Right lobe of liver (tissue), 4 donors: ENCODE measurements around the gene HNRNPA1L2.
"Not testable (repeated sequence)": the region's sequence is repeated elsewhere in the genome, so short reads cannot be mapped to it uniquely, and the experiment has no call there.

Experiments
- POLR2A ChIP-seq: fragments of 450-650 bp; IDR thresholded peaks from one replicate; pipeline ENCODE4 v1.6.1; 2017; ENCODE audit warnings: antibody characterized with exemption, mild to moderate bottlenecking
- TF ChIP-seq, protein P1 (sequence below), 4 donors: fragments of 200-600 bp in 3 of 4; fragments of 450-650 bp in 1 of 4; IDR thresholded peaks; one replicate each; pipeline versions ENCODE4 v1.5.1 to v1.8.0; 2016 to 2022; ENCODE audit warnings: antibody characterized with exemption in 4 of 4, mild to moderate bottlenecking in 2 of 4
- donor health status: DM: no; HTN: no; CAD: no.
- donor health status: DM: no; HTN: no; CAD: no.
- donor health status: DM: no; HTN: yes; CAD: no.

DNA sequence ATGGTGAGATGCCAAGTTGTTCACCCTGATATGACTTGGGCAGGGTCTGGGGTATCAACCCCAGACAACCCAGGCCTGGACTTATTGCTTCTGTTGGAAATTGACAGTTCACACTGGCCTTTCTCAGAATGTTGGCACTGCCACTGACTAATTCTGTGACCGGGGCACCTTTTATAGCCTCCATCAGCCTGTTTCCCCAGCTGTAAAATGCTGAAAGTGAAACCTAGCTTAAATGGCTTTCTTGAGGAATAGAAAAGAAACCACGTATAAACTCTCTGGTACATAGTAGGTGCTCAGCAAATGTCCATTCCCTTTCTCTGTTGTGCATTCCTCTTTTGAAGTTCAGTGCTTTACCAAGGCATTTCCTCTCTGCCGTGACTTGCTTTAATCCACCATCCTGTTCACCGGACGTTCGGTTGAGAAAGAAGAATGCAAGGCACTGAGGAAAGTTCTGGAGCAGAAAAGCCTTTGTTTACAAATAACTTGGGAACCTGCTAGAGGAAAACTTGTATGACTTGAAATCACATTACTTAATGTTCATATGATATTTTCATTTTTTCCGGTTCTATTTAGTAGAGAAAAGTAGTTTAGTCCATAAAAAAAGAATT, 11.0 kb upstream of the HNRNPA1L2 start:
- TF ChIP-seq, protein P1, sequence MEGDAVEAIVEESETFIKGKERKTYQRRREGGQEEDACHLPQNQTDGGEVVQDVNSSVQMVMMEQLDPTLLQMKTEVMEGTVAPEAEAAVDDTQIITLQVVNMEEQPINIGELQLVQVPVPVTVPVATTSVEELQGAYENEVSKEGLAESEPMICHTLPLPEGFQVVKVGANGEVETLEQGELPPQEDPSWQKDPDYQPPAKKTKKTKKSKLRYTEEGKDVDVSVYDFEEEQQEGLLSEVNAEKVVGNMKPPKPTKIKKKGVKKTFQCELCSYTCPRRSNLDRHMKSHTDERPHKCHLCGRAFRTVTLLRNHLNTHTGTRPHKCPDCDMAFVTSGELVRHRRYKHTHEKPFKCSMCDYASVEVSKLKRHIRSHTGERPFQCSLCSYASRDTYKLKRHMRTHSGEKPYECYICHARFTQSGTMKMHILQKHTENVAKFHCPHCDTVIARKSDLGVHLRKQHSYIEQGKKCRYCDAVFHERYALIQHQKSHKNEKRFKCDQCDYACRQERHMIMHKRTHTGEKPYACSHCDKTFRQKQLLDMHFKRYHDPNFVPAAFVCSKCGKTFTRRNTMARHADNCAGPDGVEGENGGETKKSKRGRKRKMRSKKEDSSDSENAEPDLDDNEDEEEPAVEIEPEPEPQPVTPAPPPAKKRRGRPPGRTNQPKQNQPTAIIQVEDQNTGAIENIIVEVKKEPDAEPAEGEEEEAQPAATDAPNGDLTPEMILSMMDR (IDR thresholded peaks at IDR 0.05), result not testable (repeated sequence)
- not testable (repeated sequence) for TF ChIP-seq POLR2A
